ENCODE results near the gene ADGRG2.

Gene ADGRG2

GRCh38 chrX:18946157-18946556 lies 176.1 kb downstream of the ADGRG2 start:
- no peak for DNase-seq

- no peak for DNase-seq
Observed at GRCh38 chrX:18945483-18945882, 176.8 kb downstream of the ADGRG2 start.

- DNase-seq = no peak
Observed at GRCh38 chrX:18944482-18944881, 177.8 kb downstream of the ADGRG2 start.

- DNase-seq = no peak
Observed at GRCh38 chrX:18941896-18942295, 180.4 kb downstream of the ADGRG2 start.
